Skeletal muscle satellite cell (primary cell): ENCODE results near the gene DHCR24.

Experiments used
- H3K27me3 ChIP-seq: 2 replicates; pipeline ENCODE4 v1.7.0; 2013; ENCODE audit warnings: low read length; ENCODE audit not compliant: control insufficient read depth, insufficient read depth
- H3K36me3 ChIP-seq: 2 replicates; pipeline ENCODE4 v1.7.0; 2013; ENCODE audit warnings: mild to moderate bottlenecking, control low read depth, low read length; ENCODE audit not compliant: insufficient read depth
- H3K4me1 ChIP-seq: 2 replicates; pipeline ENCODE4 v1.7.0; 2013; ENCODE audit warnings: low read length; ENCODE audit not compliant: control insufficient read depth, insufficient read depth
- H3K4me2 ChIP-seq: 2 replicates; pipeline ENCODE4 v1.7.0; 2013; ENCODE audit warnings: mild to moderate bottlenecking, low read length
- H3K4me3 ChIP-seq: 2 replicates; pipeline ENCODE4 v1.7.0; 2013; ENCODE audit warnings: low read length
- H3K9ac ChIP-seq: 2 replicates; pipeline ENCODE4 v1.7.0; 2013; ENCODE audit warnings: mild to moderate bottlenecking, low read depth, low read length, moderate library complexity
- H3K9me3 ChIP-seq: replicated peaks from 2 replicates; pipeline ENCODE4 v1.7.0; 2013; ENCODE audit warnings: mild to moderate bottlenecking, control low read depth, low read length

Gene DHCR24

DNA sequence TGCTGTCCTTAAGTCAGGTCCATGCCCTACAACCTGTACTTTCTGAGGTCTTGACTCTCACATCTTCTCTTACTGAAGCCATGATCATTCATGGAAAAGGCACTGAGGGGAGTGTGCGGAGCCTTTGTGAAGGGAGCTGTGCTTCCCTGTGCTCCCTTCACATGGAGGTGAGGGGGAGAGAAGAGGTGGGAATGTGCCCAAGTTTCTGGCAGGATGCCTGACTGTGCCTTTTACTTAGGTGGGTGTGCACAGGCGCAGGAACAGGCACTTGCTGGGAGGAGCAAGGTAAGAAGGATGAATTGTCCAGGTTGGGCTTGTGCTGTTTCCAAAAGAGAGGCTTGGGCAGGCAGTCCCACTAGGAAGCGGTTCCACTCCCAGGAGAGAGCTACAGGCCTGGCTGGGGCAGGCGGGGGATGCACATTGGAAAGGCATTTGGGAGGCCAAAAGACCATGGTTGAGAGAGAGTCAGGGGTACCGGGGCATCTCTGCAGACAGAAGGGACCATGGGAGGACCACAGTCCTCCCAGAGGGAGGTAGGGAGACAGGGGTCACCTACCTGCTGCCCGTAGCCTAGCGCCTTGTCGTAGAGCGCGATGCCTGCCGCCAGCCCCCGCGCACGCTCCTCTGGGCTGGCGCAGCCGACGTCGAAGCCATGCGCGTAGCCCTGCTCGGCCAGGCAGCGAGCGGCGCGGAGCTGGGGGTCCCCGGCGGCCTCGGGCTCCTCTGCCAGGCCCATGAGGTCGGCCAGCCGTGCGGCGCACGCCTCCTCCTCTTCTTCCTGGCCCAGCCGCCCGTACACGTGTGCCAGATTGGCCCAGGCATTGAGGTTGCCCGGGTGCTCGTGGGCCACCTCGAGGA lies 86.7 kb downstream of the DHCR24 start:
- Histone ChIP-seq H3K4me1 (peaks cover 13% of the 10 kb centered on the region), H3K9me3 (no peaks in the 10 kb centered on the region), H3K4me3 (no peak overlapping the region), H3K4me2 (no peak overlapping the region), H3K9ac (no peak overlapping the region), H3K36me3 (no peaks in the 10 kb centered on the region), H3K27me3 (peaks cover 50% of the 10 kb centered on the region)
